CD4-positive, alpha-beta T cell treated with Interferon alpha-2 for 1 hour (primary cell): Measurements from ENCODE around the gene SNAP29.
"Not testable (repeated sequence)": the region's sequence is repeated elsewhere in the genome, so short reads cannot be mapped to it uniquely, and the experiment has no call there.

Experiments used
- DNase-seq, 2 donors: peaks; one replicate each; pipeline ENCODE4 v3.0.0-alpha.2; 2020 to 2022

SNAP29 gene

GRCh38 chr22:20935049-20935448 is 76.2 kb downstream of the SNAP29 start:
- not testable (repeated sequence) for DNase-seq

- DNase-seq = not testable (repeated sequence)
These were observed 77.2 kb downstream of the SNAP29 start for GRCh38 chr22:20935780-20936539.

- DNase-seq = no peak
These were observed 78.4 kb downstream of the SNAP29 start for GRCh38 chr22:20937031-20937793.

- no peak for DNase-seq
These were observed 79.2 kb downstream of the SNAP29 start for GRCh38 chr22:20937794-20938671.

- not testable (repeated sequence) for DNase-seq
These were observed 80.8 kb downstream of the SNAP29 start for GRCh38 chr22:20939457-20940185.

GRCh38 chr22:20940186-20940651 is 81.4 kb downstream of the SNAP29 start:
- no peak for DNase-seq
